PC-3 (cell line): ENCODE measurements around the gene PCCA. TPM values are rescaled to one million over a fixed set of nuclear protein-coding genes. Genes with fewer than 3 reads are reported as not detected.

Experiments used
- ATAC-seq: fragments of 200-7000 bp; cut with Tn5 transposase; 2 replicates; pipeline ENCODE4 v1.9.1; 2020; ENCODE audit warnings: mild to moderate bottlenecking, moderate library complexity
- BruUV-seq: library from RNA; stranded (reverse); fragments of 400-500 nt; replicated peaks from 2 replicates; lab custom pipeline; 2021; lab: Mats Ljungman, UMichigan
- CTCF ChIA-PET: fragments of 300-600 bp; sonication (Branson Sonifier 250); formaldehyde crosslinking; loops from one replicate; lab custom pipeline; 2022; ENCODE audit warnings: antibody characterized with exemption; lab: Charles Lee
- POLR2A ChIA-PET: fragments of 300-600 bp; sonication (Branson Sonifier 250); formaldehyde crosslinking; loops from one replicate; lab custom pipeline; 2022; ENCODE audit warnings: antibody characterized with exemption; ENCODE audit not compliant: unreplicated experiment; lab: Charles Lee
- DNase-seq: peaks from one replicate; pipeline ENCODE4 v3.0.0-alpha.2; 2015
- H2AFZ ChIP-seq: fragments of 300-600 bp; sonication (generic); 2 replicates; pipeline ENCODE4 v1.6.0; 2016; ENCODE audit warnings: antibody characterized with exemption, low read length
- H3F3A ChIP-seq: fragments of 300-600 bp; sonication (generic); one replicate; pipeline ENCODE4 v1.6.0; 2017; ENCODE audit warnings: antibody characterized with exemption, low read length, control low read depth, mild to moderate bottlenecking; ENCODE audit not compliant: unreplicated experiment
- H3K27ac ChIP-seq: fragments of 300-600 bp; sonication (generic); 2 replicates; pipeline ENCODE4 v1.5.1; 2016; ENCODE audit warnings: mild to moderate bottlenecking, low read length
- H3K27me3 ChIP-seq: fragments of 300-600 bp; sonication (generic); 2 replicates; pipeline ENCODE4 v1.6.1; 2016; ENCODE audit warnings: low read length, mixed read lengths
- H3K36me3 ChIP-seq: fragments of 300-600 bp; sonication (generic); 2 replicates; pipeline ENCODE4 v1.6.1; 2016; ENCODE audit warnings: low read depth, mixed run types, low read length, mixed read lengths
- H3K4me1 ChIP-seq: fragments of 300-600 bp; sonication (generic); 2 replicates; pipeline ENCODE4 v1.5.1; 2016; ENCODE audit warnings: low read length; ENCODE audit not compliant: insufficient read depth
- H3K4me2 ChIP-seq: fragments of 300-600 bp; sonication (generic); 2 replicates; pipeline ENCODE4 v1.6.0; 2016; ENCODE audit warnings: low read length
- H3K4me3 ChIP-seq: fragments of 300-600 bp; sonication (generic); 2 replicates; pipeline ENCODE4 v1.5.1; 2016; ENCODE audit warnings: mild to moderate bottlenecking, low read length, mixed read lengths
- H3K79me2 ChIP-seq: fragments of 300-600 bp; sonication (generic); 2 replicates; pipeline ENCODE4 v1.6.1; 2017; ENCODE audit warnings: low read length, mixed read lengths
- H3K9ac ChIP-seq: fragments of 300-600 bp; sonication (generic); 2 replicates; pipeline ENCODE4 v1.6.0; 2016; ENCODE audit warnings: mild to moderate bottlenecking, low read length
- H3K9me2 ChIP-seq: fragments of 300-600 bp; sonication (generic); replicated peaks from 2 replicates; pipeline ENCODE4 v1.6.1; 2016; ENCODE audit warnings: mixed run types, low read length, mixed read lengths
- H3K9me3 ChIP-seq: fragments of 300-600 bp; sonication (generic); 2 replicates; pipeline ENCODE4 v1.6.1; 2016; ENCODE audit warnings: low read length, mixed read lengths
- H4K20me1 ChIP-seq: fragments of 300-600 bp; sonication (generic); 2 replicates; pipeline ENCODE4 v1.6.1; 2016; ENCODE audit warnings: low read length, mixed read lengths
- CTCF ChIP-seq: fragments of 300-600 bp; sonication (generic); conservative IDR thresholded peaks from 2 replicates; pipeline ENCODE4 v1.5.1; 2017; ENCODE audit warnings: antibody characterized with exemption, low read depth, mild to moderate bottlenecking, low read length
- EZH2 ChIP-seq: fragments of 300-600 bp; sonication (generic); IDR thresholded peaks from one replicate; pipeline ENCODE4 v1.6.1; 2017; ENCODE audit warnings: antibody characterized with exemption, mild to moderate bottlenecking, low read length; ENCODE audit not compliant: unreplicated experiment
- EZH2phosphoT487 ChIP-seq: fragments of 300-600 bp; sonication (generic); IDR thresholded peaks from 2 replicates; pipeline ENCODE4 v1.6.1; 2018; ENCODE audit warnings: mild to moderate bottlenecking, antibody characterized with exemption, low read length, borderline replicate concordance
- intact Hi-C: fragments of 100-400 bp; cut with micrococcal nuclease; formaldehyde crosslinking; loops from 2 replicates; pipeline ENCODE4 v1.9.0; 2023
- total RNA-seq: library from RNA; depleted of rRNA; stranded (reverse); fragments of >200 nt; gene quantifications from 2 replicates; pipeline ENCODE4 v1.2.3, GENCODE V29; 2014

PCCA gene
- total RNA-seq, 1 experiment from 2014 or later, result 10.5 TPM

- Histone ChIP-seq H3K4me1 (no peaks in the 10 kb centered on the region), H3K36me3 (no peaks in the 10 kb centered on the region), H3F3A (no peaks in the 10 kb centered on the region), H4K20me1 (no peaks in the 10 kb centered on the region), H3K9me2 (no peaks in the 10 kb centered on the region), H3K9ac (no peak overlapping the region), H2AFZ (no peak overlapping the region), H3K27ac (no peak overlapping the region), H3K27me3 (no peaks in the 10 kb centered on the region), H3K4me3 (no peak overlapping the region), H3K79me2 (no peaks in the 10 kb centered on the region), H3K9me3 (no peaks in the 10 kb centered on the region), H3K4me2 (no peak overlapping the region)
- BruUV-seq, result no TSS peak
- ChIA-PET CTCF (no interaction called here), POLR2A (no interaction called here)
- intact Hi-C loops, result no loop called here
- DNase-seq, result no peak
- TF ChIP-seq EZH2phosphoT487 (no peak), CTCF (no peak), EZH2 (no peak)
- ATAC-seq, result no peak
Measured at GRCh38 chr13:100334214-100334613, 245.3 kb downstream of the PCCA start.

GRCh38 chr13:100336795-100337516, 248.1 kb downstream of the PCCA start:
- no peaks in the 10 kb centered on the region for H3K27me3 ChIP-seq
- POLR2A ChIA-PET, result no interaction called here
- H3K4me3 ChIP-seq, result no peak overlapping the region

More at GRCh38 chr13:100336795-100337516, 248.1 kb downstream of the PCCA start:
- intact Hi-C loops, result no loop called here
- Histone ChIP-seq H3K4me2 (no peak overlapping the region), H3K36me3 (no peaks in the 10 kb centered on the region), H4K20me1 (no peaks in the 10 kb centered on the region), H3K79me2 (no peaks in the 10 kb centered on the region), H3K9me3 (no peaks in the 10 kb centered on the region), H3K4me1 (no peaks in the 10 kb centered on the region), H3K9ac (no peak overlapping the region), H2AFZ (no peak overlapping the region), H3K27ac (no peak overlapping the region), H3K9me2 (no peaks in the 10 kb centered on the region), H3F3A (no peaks in the 10 kb centered on the region)
- TF ChIP-seq EZH2 (no peak), CTCF (no peak), EZH2phosphoT487 (no peak)
- CTCF ChIA-PET, result no interaction called here
- ATAC-seq (no peak), DNase-seq (no peak)
- no TSS peak for BruUV-seq
